Measurements from ENCODE around the gene ZSWIM4. TPM values are rescaled to one million over a fixed set of nuclear protein-coding genes. Genes with fewer than 3 reads are reported as not detected.

ZSWIM4 gene
- total and polyA plus RNA-seq, 9 donors = 1.2 to 7.9 (median 4.3) TPM

DNA sequence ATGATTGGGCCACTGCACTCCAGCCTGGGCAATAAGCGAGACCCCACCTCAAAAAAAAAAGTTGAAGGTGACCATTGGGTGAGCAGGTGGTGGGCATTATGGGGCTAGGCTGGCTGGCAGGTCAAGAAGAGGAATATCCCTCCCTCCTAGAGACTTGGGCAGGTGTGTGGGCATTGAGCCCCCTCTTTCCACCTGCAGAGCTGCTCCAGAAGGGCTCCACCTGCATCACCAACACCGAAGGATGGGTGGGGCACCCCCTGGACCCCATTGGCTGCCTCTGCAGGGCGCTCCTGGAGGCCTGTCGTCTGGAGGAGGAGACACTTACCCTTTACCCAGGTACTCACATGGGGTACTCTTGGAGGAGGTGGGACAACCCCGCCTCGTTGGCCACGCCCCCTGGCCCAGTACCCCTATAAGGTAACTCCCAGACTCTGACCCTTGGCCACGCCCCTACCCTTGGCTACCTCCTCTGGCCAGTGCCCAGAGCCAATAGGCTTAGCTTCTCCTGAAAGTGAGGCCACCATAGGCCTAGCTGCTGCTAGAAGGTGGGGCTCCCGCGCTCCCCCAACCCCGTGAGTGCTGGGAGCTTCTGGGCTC is 21.9 kb downstream of the ZSWIM4 start:
- Histone ChIP-seq H3K4me3 (no peak overlapping the region), H3K4me1 (ENCODE audit: insufficient read depth) (no peaks in the 10 kb centered on the region), H3K9me3 (no peaks in the 10 kb centered on the region), H3K27me3 (no peaks in the 10 kb centered on the region), H3K36me3 (no peaks in the 10 kb centered on the region), H3K27ac (no peak overlapping the region)
- intact Hi-C loops (cut with DNase I) = no loop called here
- WGBS, 3 donors = 69 to 80% (median 77%) methylated on average over 11 of the region's 11 CpGs
- TF ChIP-seq CTCF (IDR thresholded peaks at IDR 0.05) (no peak), EP300 (IDR thresholded peaks at IDR 0.05) (no peak), POLR2A (IDR thresholded peaks at IDR 0.05) (no peak)
- no peak for DNase-seq

DNA sequence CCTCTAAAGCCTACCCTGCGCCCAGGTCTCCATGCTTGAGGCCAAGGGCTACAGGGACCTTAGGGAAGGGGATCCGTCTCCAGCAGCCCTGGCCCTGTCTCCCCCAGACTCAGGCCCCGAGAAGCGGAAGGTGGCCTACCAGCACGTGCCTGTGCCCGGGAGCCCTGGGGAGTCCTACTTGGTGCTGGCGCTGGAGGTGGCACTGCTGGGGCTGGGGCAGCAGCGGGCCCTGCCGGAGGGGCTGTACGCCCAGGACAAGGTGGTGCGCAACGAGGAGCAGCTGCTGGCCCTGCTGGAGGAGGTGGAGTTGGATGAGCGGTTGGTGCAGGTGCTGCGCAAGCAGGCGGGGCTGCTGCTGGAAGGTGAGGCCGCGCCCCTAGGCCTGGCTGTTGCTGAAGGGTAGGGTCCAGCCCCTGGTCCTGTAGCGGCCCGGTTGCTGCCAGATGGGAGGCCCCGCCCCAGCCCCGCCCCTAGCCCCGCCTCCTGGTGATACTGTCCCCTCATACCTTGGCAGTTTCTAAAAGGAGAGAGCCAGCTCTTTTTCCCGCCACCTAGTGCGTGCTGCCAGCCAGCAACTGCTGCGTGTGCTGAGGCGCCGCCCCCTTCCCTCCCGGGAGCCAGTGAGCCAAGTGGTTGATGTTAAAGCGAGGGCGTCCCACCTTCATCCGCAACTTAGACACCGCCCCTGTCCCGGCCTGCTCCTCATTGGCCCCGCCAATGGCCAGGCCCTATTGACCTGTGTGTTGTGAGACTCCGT is 22.6 kb downstream of the ZSWIM4 start:
- WGBS, 3 donors = 66 to 76% (median 67%) methylated on average over 31 to 35 of the region's 35 CpGs
- no peak overlapping the region for H3K4me3 ChIP-seq
- TF ChIP-seq EP300 (IDR thresholded peaks at IDR 0.05) (no peak), POLR2A (IDR thresholded peaks at IDR 0.05) (no peak), CTCF (IDR thresholded peaks at IDR 0.05) (no peak)
- no peaks in the 10 kb centered on the region for H3K36me3 ChIP-seq
- DNase-seq = no peak
- H3K9me3 ChIP-seq = no peaks in the 10 kb centered on the region
- no peaks in the 10 kb centered on the region for H3K4me1 ChIP-seq (ENCODE audit: insufficient read depth)
- H3K27ac ChIP-seq = no peak overlapping the region
- intact Hi-C loops (cut with DNase I) = no loop called here
- H3K27me3 ChIP-seq = no peaks in the 10 kb centered on the region

- Histone ChIP-seq H3K4me3 (no peak overlapping the region), H3K27me3 (no peaks in the 10 kb centered on the region), H3K4me1 (ENCODE audit: insufficient read depth) (no peaks in the 10 kb centered on the region), H3K9me3 (no peaks in the 10 kb centered on the region), H3K36me3 (no peaks in the 10 kb centered on the region), H3K27ac (no peak overlapping the region)
- TF ChIP-seq EP300 (IDR thresholded peaks at IDR 0.05) (no peak), POLR2A (IDR thresholded peaks at IDR 0.05) (no peak), CTCF (IDR thresholded peaks at IDR 0.05) (no peak)
- no peak for DNase-seq
- intact Hi-C loops (cut with DNase I) = no loop called here
- 95 to 97% (median 95%) methylated on average over 11 of the region's 11 CpGs for WGBS, 3 donors
Measured at GRCh38 chr19:13819238-13819637, 24.0 kb downstream of the ZSWIM4 start.

DNA sequence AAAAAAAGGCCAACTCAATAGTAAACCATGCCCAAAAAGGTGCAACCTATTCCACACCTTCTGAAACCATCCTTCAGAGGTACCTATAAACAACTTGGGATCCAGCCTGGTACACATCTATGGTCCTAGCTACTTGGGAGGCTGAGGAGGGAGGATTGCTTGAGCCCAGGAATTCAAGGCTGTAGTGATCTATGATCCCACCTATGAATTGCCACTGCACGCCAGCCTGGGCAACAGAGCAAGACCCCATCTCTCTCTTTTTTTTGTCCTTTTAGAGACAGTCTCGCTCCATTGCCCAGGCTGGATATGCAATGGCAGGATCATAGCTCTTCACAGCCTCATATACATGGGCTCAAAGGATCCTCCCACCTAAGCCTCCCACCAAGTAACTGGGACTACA is 26.0 kb downstream of the ZSWIM4 start:
- Histone ChIP-seq H3K36me3 (no peaks in the 10 kb centered on the region), H3K27ac (no peak overlapping the region), H3K4me3 (no peak overlapping the region), H3K4me1 (ENCODE audit: insufficient read depth) (no peaks in the 10 kb centered on the region), H3K27me3 (no peaks in the 10 kb centered on the region), H3K9me3 (no peaks in the 10 kb centered on the region)
- 96 to 98% (median 96%) methylated on average over 2 of the region's 2 CpGs for WGBS, 3 donors
- no peak for DNase-seq
- TF ChIP-seq CTCF (IDR thresholded peaks at IDR 0.05) = no peak
- intact Hi-C loops (cut with DNase I) = no loop called here

All from ovary (tissue), 9 donors.